GM21528 (cell line): ENCODE results near the gene CCL22.
"Not testable (repeated sequence)": the region's sequence is repeated elsewhere in the genome, so short reads cannot be mapped to it uniquely, and the experiment has no call there.

Experiments used
- ATAC-seq: cut with Tn5 transposase; IDR thresholded peaks from one replicate; pipeline ENCODE4 v1.9.1; 2021; ENCODE audit warnings: mild to moderate bottlenecking, moderate library complexity; ENCODE audit not compliant: unreplicated experiment, low FRiP score

Gene CCL22, protein sequence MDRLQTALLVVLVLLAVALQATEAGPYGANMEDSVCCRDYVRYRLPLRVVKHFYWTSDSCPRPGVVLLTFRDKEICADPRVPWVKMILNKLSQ

DNA sequence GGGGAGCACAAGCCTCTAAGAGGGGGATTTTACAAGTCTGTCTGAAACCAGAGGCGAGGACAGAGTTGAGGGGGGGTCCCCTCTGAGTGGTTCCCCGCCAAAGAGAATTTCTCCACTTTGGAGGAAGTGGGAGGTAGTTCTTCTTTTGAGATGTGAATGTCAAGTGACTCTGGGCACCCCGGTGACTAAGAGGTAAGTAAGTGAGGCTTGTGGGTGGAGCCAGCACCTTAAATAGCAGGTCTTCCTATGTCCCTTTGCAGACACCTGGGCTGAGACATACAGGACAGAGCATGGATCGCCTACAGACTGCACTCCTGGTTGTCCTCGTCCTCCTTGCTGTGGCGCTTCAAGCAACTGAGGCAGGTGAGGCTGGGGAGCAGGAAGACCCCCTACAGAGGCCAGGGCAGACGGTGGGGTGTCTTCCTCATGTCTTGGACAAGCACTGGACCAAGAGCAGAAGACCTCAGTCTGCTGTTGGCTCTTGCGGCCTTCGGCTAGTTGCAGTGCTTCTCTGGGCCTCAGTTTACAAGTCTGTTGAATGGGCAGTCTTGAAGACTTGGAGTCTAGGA lies at the start of gene CCL22:
Gene CCL22 (plus strand): TSS at position 257 of the 569 bp plus-strand sequence. CDS start 34 bp downstream, at position 291.
- ATAC-seq, result no peak

DNA sequence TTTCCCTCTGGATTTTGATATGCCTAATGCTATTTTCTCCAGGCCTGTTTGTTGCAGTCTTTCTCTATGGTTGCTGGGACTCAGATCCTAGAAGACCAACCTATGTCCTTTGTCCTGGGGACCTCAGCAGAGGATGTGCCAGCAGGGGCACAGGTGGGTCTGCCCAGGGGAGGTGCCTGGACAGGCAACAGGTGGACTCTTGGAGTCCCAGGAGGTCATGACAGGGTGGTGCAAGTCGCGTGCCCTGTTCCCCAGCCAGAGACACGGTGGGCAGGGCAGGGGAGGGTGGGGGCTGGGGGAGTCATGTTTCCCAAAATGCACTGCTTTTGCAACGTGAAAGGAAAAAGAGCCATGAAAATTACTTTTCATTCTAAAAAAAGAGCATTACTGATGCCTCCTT lies 47.8 kb upstream of the CCL22 start:
- no peak for ATAC-seq

DNA sequence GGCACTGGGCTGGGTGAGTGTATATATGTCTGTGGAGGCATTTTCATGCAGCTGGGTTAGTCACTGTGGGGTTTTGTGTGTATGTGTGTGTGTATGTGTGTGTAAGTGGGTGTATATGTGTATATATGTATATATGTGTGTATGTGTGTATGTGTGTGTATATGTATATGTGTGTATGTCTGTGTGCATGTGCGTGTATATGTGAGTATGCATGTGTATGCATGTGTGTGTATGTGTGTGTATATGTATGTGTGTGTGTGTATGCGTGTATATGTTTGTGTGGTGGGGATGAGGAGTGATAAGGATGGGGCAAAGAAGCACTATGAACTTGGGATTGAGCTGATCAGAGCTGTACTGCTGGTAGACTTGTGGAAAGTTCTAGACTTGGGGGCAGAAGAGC lies 45.1 kb upstream of the CCL22 start:
- no peak for ATAC-seq

DNA sequence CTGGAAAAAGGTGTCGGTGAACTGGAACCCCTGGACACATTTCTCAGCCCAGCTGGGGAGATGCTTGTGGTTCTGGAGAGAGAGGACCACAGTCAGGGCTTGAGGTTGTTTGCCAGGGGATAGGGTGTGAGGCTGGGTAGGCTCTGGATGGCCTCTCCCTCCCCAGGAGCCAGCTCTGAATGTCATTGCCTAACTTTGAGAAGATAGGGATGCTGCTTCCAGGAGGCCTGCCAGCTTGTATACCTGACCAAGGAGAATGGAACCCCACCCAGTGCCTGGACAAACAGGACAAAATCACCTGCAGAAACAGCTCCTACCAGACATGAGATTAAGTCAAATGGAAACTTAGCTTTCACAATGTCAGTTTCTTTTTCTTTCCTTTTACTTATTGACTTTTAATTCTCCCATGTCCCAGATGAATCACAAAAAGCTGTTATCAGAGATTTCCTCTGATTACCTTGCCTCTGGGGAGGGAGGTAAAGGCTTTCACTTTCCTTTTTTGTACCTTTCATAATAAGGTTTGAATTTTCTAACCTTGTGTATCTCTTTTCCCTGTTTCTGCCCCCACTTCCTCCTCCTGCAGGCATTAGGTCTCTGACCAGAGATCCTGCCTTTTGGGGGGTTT lies 44.3 kb upstream of the CCL22 start:
- ATAC-seq, result no peak

DNA sequence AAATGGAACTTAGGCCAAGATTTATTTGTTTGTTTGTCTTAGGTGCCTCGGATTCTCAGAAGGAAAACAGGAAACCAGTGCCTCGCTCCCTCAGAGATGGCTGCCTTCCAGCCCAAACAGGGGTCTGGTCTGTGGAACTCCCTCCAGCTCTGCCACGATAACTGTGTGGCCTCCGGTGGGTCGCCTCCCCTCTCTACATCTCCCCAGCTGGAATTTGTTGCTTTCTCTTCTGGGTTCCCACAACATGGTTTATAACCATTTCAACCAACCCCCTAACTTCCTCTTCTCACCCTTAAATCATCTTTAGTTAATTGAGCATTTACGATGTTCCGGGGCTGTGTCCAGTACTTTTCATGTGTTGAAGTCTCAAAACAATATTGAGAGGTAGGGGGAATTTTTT lies 43.2 kb upstream of the CCL22 start:
- ATAC-seq, result no peak

DNA sequence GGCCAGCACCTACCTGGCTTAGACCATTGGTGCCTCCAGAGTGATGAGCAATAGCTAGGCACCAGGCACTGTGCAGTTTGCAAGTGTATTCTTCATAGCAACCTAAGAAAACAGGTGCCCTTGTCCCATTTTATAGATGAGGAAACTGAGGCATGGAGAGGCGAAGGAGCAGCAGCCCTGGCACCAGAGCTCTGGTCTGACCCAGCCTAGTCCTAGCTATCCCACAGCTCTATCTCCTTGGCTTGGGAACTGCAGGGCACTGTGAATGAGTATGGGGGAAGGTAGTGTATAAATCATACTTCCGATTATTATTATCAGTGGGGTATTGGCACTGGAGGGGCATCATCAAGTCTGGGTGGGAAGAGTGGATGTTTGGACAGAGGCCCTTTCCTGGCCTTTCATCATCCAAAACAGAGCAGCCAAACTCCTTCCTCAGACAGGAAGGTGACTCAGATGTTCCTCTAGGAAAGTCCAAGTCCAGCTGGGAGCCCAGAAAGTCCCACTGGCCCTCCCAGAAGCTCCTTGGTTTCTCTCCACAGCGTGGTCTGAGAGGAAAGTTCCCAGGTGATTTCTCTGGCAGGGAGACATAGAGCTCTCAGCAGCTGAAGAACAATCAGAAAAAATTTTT lies 42.1 kb upstream of the CCL22 start:
- ATAC-seq, result no peak

DNA sequence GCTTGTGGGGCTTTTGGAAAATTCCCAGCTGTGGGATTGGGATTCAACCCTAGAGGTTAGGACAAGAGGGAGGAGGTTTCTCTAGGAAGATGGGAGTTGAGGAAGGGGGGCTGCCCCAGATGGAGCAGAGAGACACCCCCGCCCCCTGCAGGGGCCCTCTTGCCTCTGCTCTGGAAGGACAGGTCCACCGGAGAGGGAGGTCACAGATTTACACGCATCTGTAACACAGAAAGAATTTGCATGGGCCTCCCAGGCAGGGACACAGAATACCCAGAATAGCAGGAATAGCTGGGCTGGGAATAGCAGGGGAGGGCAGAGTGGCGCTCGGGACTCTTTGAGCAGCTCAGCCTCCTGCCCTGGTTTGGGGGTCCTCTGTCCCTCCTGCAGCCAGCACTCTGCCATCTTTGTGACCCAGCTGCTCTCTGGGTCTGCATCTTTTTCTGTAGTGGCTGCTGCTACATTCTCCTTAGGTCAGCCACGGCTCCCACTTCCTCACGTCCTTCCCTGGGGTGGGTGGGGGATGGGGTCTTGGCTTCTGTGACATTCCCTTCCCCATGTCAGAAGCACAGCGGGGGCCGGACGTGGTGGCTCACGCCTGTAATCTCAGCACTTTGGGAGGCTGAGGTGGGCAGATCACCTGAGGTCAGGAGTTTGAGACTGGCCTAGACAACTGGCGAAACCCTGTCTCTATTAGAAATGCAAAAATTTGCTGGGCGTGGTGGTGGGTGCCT lies 40.2 kb upstream of the CCL22 start:
- ATAC-seq, result no peak

DNA sequence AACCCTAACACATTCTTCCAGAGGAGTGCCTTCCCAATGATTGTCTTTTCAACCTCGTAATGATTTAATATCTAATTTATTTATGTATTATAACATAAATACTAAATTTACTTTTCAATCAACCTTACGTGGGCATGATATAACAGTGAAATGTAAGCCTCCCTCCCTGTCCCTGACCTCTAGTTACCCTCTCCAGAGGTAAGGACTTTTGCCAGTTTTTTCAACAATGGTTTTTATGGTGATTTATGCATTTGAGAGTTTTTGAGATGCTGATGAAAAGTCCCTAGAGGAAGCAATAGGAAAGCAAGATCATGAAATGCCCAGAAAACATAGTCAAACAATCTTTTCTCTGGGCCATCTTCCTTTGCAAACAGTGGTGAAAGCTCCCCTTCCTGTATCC lies 38.9 kb upstream of the CCL22 start:
- no peak for ATAC-seq

DNA sequence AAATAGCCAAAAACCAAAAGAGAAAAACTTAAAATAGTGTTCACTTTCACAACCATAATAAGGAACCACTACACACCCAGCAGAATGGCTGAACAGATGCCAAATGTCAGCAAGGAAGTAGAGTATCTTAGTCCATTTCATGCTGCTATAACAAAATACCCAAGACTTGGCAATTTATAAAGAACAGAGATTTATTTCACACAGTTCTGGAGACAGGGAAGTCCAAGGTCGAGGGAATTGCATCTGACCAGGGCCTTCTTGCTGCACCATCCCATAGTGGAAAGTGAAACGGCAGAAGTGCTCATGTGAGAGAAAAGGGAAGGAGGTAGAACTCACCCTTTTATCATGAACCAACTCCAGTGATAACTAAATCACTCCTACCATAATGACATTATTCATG lies 33.8 kb upstream of the CCL22 start:
- ATAC-seq, result no peak

DNA sequence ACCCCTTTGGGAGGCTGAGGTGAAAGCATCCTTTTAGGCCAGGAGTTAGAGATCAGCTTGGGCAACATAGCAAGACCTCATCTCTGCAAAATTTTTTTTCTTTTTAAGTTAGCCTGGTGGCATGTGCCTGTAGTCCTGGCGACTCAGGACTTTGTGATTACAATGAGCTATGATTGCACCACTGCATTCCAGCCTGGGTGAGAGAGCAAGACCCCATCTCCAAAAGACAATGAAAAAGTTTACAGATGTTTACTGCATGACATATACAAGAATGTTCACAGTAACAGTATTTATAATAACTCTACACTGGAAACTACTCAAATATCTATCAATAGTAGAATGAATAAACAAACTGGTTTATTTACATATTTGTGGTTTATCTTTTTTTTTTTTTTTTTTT lies 33.1 kb upstream of the CCL22 start:
- ATAC-seq, result no peak

DNA sequence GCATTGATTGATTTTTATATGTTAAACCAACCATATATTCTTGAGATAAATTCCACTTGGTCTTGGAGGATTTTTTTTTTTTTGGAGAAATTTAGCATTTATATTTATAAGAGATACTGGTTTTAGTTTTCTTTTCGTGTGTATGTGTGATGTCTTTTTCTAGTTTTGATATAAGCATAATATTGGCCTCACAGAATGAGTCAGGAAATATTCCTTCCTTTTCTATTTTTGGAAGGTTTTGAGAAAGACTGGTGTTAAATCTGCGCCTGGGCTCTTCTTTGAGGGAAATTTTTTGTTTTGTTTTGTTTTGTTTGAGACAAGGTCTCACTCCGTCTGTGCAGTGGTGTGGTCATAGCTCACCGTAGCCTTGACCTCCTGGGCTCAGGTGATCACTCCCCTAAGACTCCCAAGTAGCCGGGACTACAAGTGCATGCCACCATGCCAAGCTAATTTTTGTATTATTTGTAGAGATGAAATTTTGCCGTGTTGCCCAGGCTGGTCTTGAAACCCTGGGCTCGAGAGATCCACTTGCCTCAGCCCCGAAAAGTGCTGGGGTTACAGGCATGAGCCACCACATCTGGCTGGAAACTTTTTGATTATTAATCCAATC lies 28.8 kb upstream of the CCL22 start:
- ATAC-seq, result no peak

DNA sequence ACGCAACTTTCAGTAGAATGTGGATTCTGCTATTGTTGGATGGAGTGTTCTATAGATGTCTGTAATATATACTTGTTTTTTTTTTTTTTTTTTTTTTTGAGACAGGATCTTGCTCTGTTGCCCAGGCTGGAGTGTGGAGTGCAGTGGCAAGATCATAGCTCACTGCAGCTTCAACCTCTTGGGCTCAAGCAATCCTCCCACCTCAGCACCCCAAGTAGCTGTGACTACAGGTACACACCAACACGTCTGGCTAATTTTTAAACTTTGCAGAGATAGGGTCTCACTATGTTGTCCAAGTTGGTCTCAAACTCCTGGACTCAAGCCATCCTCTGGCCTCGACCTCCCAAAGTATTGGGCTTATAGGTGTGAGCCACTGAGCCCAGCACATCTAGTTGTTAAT lies 27.2 kb upstream of the CCL22 start:
- ATAC-seq, result no peak

DNA sequence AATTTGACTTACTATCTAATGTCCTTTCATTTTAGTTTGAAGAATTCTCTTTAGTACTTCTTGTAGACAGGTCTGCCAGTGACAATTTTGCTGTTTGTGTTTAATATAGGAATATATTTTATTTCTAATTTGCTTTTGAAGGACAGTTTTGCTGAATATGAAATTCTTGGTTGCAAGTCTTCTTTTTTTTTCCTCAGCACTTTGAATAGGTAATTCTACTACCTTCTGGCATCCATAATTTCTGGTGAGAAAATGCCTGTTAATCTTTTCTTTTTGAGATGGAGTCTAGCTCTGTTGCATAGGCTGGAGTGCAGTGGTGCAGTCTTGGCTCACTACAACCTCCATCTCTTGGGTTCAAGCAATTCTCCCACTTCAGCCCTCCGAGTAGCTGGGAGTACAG lies 25.2 kb upstream of the CCL22 start:
- ATAC-seq, result no peak

DNA sequence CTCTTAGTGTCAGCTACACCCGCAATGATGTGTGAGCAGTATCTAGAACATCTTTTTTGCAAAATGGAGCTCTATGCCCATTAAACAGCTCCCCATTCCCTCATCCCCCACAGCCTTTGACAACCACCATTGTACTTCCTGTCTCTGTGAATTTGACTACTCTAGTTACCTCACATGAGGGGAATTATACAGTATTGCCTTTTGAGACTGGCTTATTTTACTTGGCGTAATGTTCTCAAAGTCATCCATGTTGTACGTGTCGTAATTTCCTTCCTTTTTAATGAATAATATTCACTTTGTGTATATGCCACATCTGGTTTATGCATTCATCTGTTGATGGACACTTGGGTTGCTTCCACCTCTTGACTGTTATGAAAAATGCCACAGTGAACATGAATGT lies 23.2 kb upstream of the CCL22 start:
- no peak for ATAC-seq

DNA sequence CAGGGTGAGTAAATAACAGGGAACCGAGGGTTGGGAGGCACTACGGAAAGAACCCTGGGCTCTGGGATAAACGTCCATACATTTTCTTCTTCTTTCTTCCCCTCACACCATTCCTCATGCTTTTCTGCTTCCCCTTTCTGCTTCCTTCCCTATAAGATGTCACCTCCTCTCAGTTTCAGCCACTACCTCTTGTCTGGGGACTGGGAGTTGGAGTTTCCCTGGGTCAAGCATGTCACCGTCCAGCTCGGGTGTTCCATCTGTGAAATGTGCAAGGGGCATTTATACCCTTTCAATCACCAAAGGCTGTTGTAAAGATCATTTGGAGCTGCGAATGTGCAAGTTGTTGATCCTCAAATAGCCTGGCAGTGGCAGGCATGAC lies 17.5 kb upstream of the CCL22 start:
- no peak for ATAC-seq

DNA sequence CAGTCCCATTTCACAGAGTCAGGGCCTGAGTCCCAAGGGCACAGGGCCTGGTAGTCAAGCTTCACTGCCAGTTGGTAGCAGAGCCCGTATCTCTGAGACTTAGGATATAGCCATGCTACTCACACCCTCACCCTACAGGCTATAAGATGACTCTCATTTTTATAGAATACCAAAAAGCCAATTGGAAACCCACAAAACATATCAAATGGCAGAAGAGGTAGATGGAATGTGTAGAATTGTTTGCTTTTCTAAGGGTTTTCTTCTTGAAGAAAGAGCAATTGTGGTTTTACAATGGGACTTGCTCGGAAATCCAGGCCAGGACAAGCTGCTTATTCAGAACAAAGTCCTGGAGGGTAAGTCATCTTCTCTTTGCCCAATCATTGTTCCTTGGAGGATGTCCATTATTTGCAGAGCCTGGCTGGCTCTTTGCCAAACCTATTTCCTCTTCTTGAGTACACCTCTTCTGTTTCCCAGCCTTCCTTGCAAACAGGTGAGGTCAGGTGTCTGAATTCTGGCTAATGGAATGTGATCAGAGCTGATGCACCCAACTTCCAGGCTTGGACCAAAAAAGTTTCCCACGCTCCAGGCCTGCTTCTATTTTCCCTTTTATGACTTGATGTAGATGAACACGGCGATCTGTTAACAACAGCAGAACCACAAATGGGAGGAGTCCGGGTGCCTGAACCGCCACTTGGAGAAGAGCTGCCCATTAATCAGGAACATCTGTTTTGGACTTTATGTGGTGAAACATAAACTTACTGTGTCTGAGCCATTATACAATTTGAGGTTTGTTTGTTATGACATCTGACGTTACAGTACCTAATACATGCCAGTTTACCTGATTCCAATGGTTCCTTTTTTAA lies 16.9 kb upstream of the CCL22 start:
- no peak for ATAC-seq

DNA sequence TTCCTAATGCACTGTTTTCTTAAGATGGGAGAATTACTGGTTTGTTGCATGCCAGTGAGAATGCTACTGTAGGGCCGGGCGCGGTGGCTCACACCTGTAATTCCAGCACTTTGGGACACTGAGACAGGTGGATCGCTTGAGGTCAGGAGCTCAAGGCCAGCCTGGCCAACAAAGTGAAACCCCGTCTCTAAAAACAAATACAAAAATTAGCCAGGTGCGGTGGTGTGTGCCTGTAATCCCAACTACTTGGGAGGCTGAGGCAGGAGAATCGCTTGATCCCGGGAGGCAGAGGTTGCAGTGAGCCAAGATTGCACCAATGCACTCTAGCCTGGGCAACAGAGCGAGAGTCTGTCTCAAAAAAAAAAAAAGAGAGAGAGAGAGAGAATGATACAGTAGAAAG lies 16.0 kb upstream of the CCL22 start:
- ATAC-seq, result not testable (repeated sequence)

DNA sequence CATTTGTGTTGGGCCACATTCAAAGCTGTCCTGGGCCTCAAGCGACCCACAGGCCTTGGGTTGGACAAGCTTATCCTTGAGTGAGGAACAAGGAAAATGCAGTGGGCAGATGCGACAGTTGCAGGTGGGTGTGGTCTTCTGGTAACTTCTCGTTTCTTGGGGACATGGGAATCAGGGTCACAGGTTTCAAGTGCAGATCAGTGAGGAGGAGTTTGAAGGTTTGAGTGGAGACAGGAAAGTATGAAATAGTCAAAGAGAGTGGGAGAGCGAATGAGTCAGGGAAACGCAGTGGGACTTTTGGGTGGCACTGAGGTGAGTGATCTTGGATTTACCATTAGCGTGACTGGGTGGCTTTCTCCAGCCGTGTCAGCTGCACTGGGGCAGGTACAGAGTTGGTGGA lies 15.4 kb upstream of the CCL22 start:
- ATAC-seq, result no peak

DNA sequence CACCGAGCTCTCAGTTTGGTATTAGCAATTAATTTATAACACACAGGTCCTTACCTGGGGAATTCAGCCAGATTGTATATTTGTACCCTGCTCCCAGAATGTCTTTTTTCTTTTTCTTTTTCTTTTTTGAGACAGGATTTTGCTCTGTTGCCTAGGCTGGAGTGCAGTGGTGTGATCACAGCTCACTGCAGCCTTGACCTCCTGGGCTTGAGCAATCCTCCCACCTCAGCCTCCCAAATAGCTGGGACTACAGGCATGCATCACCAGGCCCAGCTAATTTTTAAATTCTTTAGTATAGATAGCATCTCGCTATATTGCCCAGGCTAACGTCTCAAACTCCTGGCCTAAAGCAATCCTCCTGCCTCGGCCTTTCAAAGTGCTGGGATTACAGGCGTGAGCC lies 14.5 kb upstream of the CCL22 start:
- not testable (repeated sequence) for ATAC-seq

DNA sequence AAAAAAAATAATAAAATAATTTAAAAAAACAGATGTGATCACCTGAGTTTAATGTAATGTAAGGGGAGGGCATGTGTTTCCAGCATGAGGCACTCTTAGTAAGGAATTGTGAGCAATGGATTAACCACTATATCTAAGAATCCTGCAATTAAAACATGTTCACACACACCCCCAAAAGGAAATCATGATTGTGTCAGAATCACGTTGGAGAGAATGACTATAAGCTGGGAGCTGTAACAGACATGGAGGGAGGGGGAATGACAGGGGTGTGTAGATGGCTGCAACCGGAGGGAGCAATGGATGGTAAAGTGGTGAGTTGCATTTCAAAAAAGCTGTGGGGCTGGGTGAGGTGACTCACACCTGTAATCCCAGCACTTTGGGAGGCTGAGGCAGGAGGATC lies 13.6 kb upstream of the CCL22 start:
- no peak for ATAC-seq
